PFSK-1 (cell line): ENCODE results near the gene KCTD1.

Experiments
- FOXP2 ChIP-seq: optimal IDR thresholded peaks from 2 replicates; pipeline ENCODE3; 2011; ENCODE audit warnings: borderline replicate concordance, control low read depth, inconsistent platforms; ENCODE audit not compliant: insufficient read depth; ENCODE audit errors: extremely low read length, extremely low read depth
- POLR2AphosphoS5 ChIP-seq: IDR thresholded peaks from 2 replicates; pipeline ENCODE4 v1.6.1; 2012; ENCODE audit warnings: low read depth, mild to moderate bottlenecking, control low read depth, low read length, moderate library complexity
- REST ChIP-seq, 2 experiments: IDR thresholded peaks; 2 replicates each; pipeline versions ENCODE4 v1.6.1 to v1.8.0; 2011 to 2012; ENCODE audit warnings: low read depth in 2 of 2, low read length in 2 of 2, control low read depth in 1 of 2, inconsistent platforms in 1 of 2, mild to moderate bottlenecking in 1 of 2, moderate library complexity in 1 of 2; ENCODE audit not compliant: insufficient read depth in 1 of 2
- SIN3A ChIP-seq: IDR thresholded peaks from 2 replicates; pipeline ENCODE4 v1.6.1; 2012; ENCODE audit warnings: mild to moderate bottlenecking, low read length, moderate library complexity, borderline replicate concordance; ENCODE audit not compliant: insufficient read depth
- TAF1 ChIP-seq: IDR thresholded peaks from 2 replicates; pipeline ENCODE4 v1.6.1; 2012; ENCODE audit warnings: low read length, control low read depth, borderline replicate concordance; ENCODE audit not compliant: insufficient read depth

Gene KCTD1

GRCh38 chr18:26442126-26442525 is 106.2 kb downstream of the KCTD1 start:
- TF ChIP-seq FOXP2 (no peak), TAF1 (no peak), SIN3A (no peak), POLR2AphosphoS5 (no peak)

- no peak for TF ChIP-seq SIN3A
- TF ChIP-seq REST (IDR thresholded peaks at IDR 0.05; ENCODE audit: insufficient read depth in 1 of 2, low read depth in 2 of 2, low read length in 2 of 2) = no peak
- no peak for TF ChIP-seq FOXP2
- no peak for TF ChIP-seq TAF1
- no peak for TF ChIP-seq POLR2AphosphoS5
These were observed 107.7 kb downstream of the KCTD1 start for GRCh38 chr18:26440644-26441043.

GRCh38 chr18:26439537-26439936 is 108.8 kb downstream of the KCTD1 start:
- TF ChIP-seq POLR2AphosphoS5 = no peak
- TF ChIP-seq SIN3A = no peak
- no peak for TF ChIP-seq REST (IDR thresholded peaks at IDR 0.05; ENCODE audit: insufficient read depth in 1 of 2, low read depth in 2 of 2, low read length in 2 of 2)
- no peak for TF ChIP-seq FOXP2
- no peak for TF ChIP-seq TAF1

- no peak for TF ChIP-seq POLR2AphosphoS5
- no peak for TF ChIP-seq REST (IDR thresholded peaks at IDR 0.05; ENCODE audit: insufficient read depth in 1 of 2, low read depth in 2 of 2, low read length in 2 of 2)
- TF ChIP-seq SIN3A = no peak
- no peak for TF ChIP-seq FOXP2
- no peak for TF ChIP-seq TAF1
These were observed 109.4 kb downstream of the KCTD1 start for GRCh38 chr18:26438980-26439379.

- no peak for TF ChIP-seq REST (IDR thresholded peaks at IDR 0.05; ENCODE audit: insufficient read depth in 1 of 2, low read depth in 2 of 2, low read length in 2 of 2)
- TF ChIP-seq TAF1 = no peak
- TF ChIP-seq POLR2AphosphoS5 = no peak
- TF ChIP-seq SIN3A = no peak
- TF ChIP-seq FOXP2 = no peak
These were observed 111.9 kb downstream of the KCTD1 start for GRCh38 chr18:26436176-26437051.
